GM15510 (cell line): ENCODE measurements around the gene CLEC1A.

Experiments used
- POLR2A ChIP-seq: IDR thresholded peaks from 3 replicates; pipeline ENCODE4 v1.6.1; 2011; ENCODE audit warnings: borderline replicate concordance; ENCODE audit not compliant: insufficient read length; ENCODE audit errors: extremely low read depth

CLEC1A gene

GRCh38 chr12:10033783-10034545, 64.8 kb downstream of the CLEC1A start:
- TF ChIP-seq POLR2A = no peak

- no peak for TF ChIP-seq POLR2A
These were observed 67.0 kb downstream of the CLEC1A start for GRCh38 chr12:10031771-10032175.

GRCh38 chr12:10031321-10031720, 67.5 kb downstream of the CLEC1A start:
- TF ChIP-seq POLR2A = no peak

- no peak for TF ChIP-seq POLR2A
These were observed 68.3 kb downstream of the CLEC1A start, which contains the start of gene CLEC9A for GRCh38 chr12:10030446-10030845. Gene CLEC9A, plus strand, starts transcription at chr12:10030682. Its CDS starts 22,006 bp downstream, at chr12:10052688.

- TF ChIP-seq POLR2A = no peak
These were observed 71.1 kb downstream of the CLEC1A start for GRCh38 chr12:10027721-10028120.

- TF ChIP-seq POLR2A = no peak
These were observed 71.5 kb downstream of the CLEC1A start for GRCh38 chr12:10027311-10027710.

- TF ChIP-seq POLR2A = no peak
These were observed 73.5 kb downstream of the CLEC1A start for GRCh38 chr12:10025236-10025635.

- TF ChIP-seq POLR2A = no peak
These were observed 77.4 kb downstream of the CLEC1A start for GRCh38 chr12:10021342-10021741.
